HEK293 (cell line): ENCODE data around the gene COQ8A.

ENCODE experiments used
- CTCF ChIA-PET: fragments of 350-600 bp; formaldehyde crosslinking; extraction: SDS; loops from one replicate; lab custom pipeline; 2021; ENCODE audit warnings: antibody characterized with exemption; lab: Yijun Ruan, JAX
- POLR2A ChIA-PET: fragments of 300-600 bp; formaldehyde crosslinking; extraction: SDS; loops from one replicate; lab custom pipeline; 2020; ENCODE audit warnings: antibody characterized with exemption, inconsistent platforms; lab: Yijun Ruan, JAX
- H3K27ac ChIP-seq: fragments of 200-500 bp; sonication (Bioruptor generic); 2 replicates; pipeline ENCODE4 v1.5.1; 2014; ENCODE audit warnings: low read depth, low read length, control low read depth, inconsistent platforms; ENCODE audit errors: extremely low read depth
- H3K36me3 ChIP-seq, 2 experiments: fragments of 200-500 bp in 1 of 2; sonication (Bioruptor generic) in 1 of 2; 1 replicate in 1 of 2; 2 replicates in 1 of 2; pipeline ENCODE4 v1.5.1; 2014 to 2017; ENCODE audit warnings: inconsistent platforms in 2 of 2, low read length in 2 of 2; ENCODE audit not compliant: control insufficient read depth in 2 of 2, insufficient read depth in 1 of 2
- H3K4me1 ChIP-seq: fragments of 200-500 bp; sonication (Bioruptor generic); 2 replicates; pipeline ENCODE4 v1.5.1; 2014; ENCODE audit warnings: mild to moderate bottlenecking, low read length, inconsistent platforms; ENCODE audit not compliant: control insufficient read depth, insufficient read depth
- H3K4me3 ChIP-seq: 2 replicates; pipeline ENCODE4 v1.5.1; 2011; ENCODE audit warnings: low read depth, mild to moderate bottlenecking, control low read depth, low read length, moderate library complexity
- H3K9me3 ChIP-seq: fragments of 200-500 bp; sonication (Bioruptor generic); 2 replicates; pipeline ENCODE4 v1.5.1; 2014; ENCODE audit warnings: low read depth, low read length, inconsistent platforms; ENCODE audit not compliant: control insufficient read depth, insufficient read depth
- EGR2 ChIP-seq: fragments of 450-650 bp; formaldehyde crosslinking; IDR thresholded peaks from 2 replicates; pipeline ENCODE4 v1.5.1; 2016; ENCODE audit warnings: low read depth, missing biosample characterization, missing genetic modification characterization
- GLIS1 ChIP-seq: fragments of 450-650 bp; formaldehyde crosslinking; IDR thresholded peaks from 2 replicates; pipeline ENCODE4 v1.5.1; 2016; ENCODE audit warnings: missing biosample characterization, missing genetic modification characterization
- SCRT1 ChIP-seq: fragments of 450-650 bp; formaldehyde crosslinking; IDR thresholded peaks from 2 replicates; pipeline ENCODE4 v1.5.1; 2016; ENCODE audit warnings: missing biosample characterization, missing genetic modification characterization, borderline replicate concordance
- ZBTB48 ChIP-seq: fragments of 450-650 bp; formaldehyde crosslinking; IDR thresholded peaks from 2 replicates; pipeline ENCODE4 v1.5.1; 2016; ENCODE audit warnings: missing biosample characterization, missing genetic modification characterization
- ZFHX2 ChIP-seq: fragments of 450-650 bp; formaldehyde crosslinking; conservative IDR thresholded peaks from 2 replicates; pipeline ENCODE4 v1.5.1; 2016; ENCODE audit warnings: missing biosample characterization, missing genetic modification characterization
- ZFP3 ChIP-seq: fragments of 450-650 bp; formaldehyde crosslinking; IDR thresholded peaks from 2 replicates; pipeline ENCODE4 v1.5.1; 2016; ENCODE audit warnings: low read depth, missing biosample characterization, missing genetic modification characterization
- ZNF133 ChIP-seq: fragments of 450-650 bp; formaldehyde crosslinking; IDR thresholded peaks from 2 replicates; pipeline ENCODE4 v1.5.1; 2016; ENCODE audit warnings: missing biosample characterization, missing genetic modification characterization
- ZNF335 ChIP-seq: fragments of 450-650 bp; formaldehyde crosslinking; conservative IDR thresholded peaks from 2 replicates; pipeline ENCODE4 v1.5.1; 2016; ENCODE audit warnings: missing biosample characterization, missing genetic modification characterization
- ZNF670 ChIP-seq: fragments of 450-650 bp; formaldehyde crosslinking; IDR thresholded peaks from 2 replicates; pipeline ENCODE4 v1.5.1; 2016; ENCODE audit warnings: missing biosample characterization, missing genetic modification characterization, low read depth
- ZNF76 ChIP-seq: fragments of 450-650 bp; formaldehyde crosslinking; IDR thresholded peaks from 2 replicates; pipeline ENCODE4; 2016; ENCODE audit warnings: low read depth, missing biosample characterization, missing genetic modification characterization, borderline replicate concordance
- TF ChIP-seq, protein P1 (sequence below): fragments of 450-650 bp; formaldehyde crosslinking; IDR thresholded peaks from 2 replicates; pipeline ENCODE4 v1.5.1; 2016; ENCODE audit warnings: missing biosample characterization, missing genetic modification characterization, borderline replicate concordance
- TF ChIP-seq, protein P2 (sequence below): fragments of 450-650 bp; formaldehyde crosslinking; IDR thresholded peaks from 2 replicates; pipeline ENCODE4 v1.5.1; 2016; ENCODE audit warnings: missing biosample characterization, missing genetic modification characterization
- TF ChIP-seq, protein P3 (sequence below): fragments of 450-650 bp; formaldehyde crosslinking; IDR thresholded peaks from 2 replicates; pipeline ENCODE4 v1.5.1; 2016; ENCODE audit warnings: missing biosample characterization, missing genetic modification characterization
- TF ChIP-seq, protein P4 (sequence below): fragments of 450-650 bp; formaldehyde crosslinking; IDR thresholded peaks from 2 replicates; pipeline ENCODE4 v1.5.1; 2017; ENCODE audit warnings: missing biosample characterization, missing genetic modification characterization
- TF ChIP-seq, protein P5 (sequence below): fragments of 450-650 bp; formaldehyde crosslinking; IDR thresholded peaks from 2 replicates; pipeline ENCODE4; 2016; ENCODE audit warnings: missing biosample characterization, missing genetic modification characterization

Gene COQ8A

DNA sequence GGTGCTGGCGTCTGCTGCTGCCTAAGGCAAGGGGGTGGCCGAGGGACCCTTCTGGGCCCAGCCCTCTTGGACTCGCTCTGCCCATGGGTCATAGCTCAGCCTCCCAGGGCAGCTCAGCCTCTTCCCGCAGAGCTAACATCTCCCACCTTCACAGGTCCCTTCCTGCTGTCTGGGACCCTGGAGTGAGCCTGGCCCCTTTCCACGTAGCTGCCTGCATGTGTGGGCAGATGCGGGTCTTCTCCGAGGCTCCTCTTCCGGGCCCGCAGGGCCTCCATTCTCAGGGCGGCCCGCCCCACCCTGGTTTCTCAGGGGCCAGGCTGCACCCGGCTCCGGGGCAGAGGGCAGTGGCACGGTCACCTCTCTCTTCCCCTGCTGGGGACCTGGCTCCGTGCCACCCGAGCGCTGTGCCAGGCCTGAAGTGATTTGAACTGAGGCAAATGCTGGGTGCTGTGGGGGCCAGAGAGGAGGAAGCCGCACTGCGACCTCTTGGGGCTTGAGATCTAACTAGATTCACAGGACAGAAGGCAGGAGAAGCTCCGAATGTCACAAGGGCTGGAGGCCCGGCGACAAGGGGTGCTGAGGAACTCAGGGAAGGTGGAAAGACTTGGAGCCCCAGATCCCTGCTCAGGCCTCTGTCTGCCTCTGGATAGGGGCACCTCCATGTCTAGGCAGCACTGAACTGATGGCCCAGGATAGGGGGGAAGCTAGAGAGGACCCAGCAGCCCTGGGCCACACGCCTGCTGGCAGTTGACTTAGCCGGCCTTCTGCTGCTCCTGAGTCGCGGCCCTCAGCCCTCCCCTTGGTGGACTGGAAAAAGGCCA is 40.7 kb downstream of the COQ8A start:
- ChIA-PET CTCF (no interaction called here), POLR2A (no interaction called here)
- Histone ChIP-seq H3K9me3 (no peaks in the 10 kb centered on the region), H3K36me3 (peaks cover 12 to 42% of the 10 kb centered on the region in 2 experiments; a peak in 2 of 3 replicates), H3K4me1 (no peaks in the 10 kb centered on the region), H3K27ac (no peak overlapping the region), H3K4me3 (no peak overlapping the region)
- TF ChIP-seq SCRT1 (no peak), ZNF76 (tag by site-specific recombination) (no peak), ZNF670 (tag by site-specific recombination) (no peak), ZFP3 (tag by site-specific recombination) (no peak), ZNF335 (tag by site-specific recombination) (no peak), ZBTB48 (no peak)
- TF ChIP-seq, protein P1, sequence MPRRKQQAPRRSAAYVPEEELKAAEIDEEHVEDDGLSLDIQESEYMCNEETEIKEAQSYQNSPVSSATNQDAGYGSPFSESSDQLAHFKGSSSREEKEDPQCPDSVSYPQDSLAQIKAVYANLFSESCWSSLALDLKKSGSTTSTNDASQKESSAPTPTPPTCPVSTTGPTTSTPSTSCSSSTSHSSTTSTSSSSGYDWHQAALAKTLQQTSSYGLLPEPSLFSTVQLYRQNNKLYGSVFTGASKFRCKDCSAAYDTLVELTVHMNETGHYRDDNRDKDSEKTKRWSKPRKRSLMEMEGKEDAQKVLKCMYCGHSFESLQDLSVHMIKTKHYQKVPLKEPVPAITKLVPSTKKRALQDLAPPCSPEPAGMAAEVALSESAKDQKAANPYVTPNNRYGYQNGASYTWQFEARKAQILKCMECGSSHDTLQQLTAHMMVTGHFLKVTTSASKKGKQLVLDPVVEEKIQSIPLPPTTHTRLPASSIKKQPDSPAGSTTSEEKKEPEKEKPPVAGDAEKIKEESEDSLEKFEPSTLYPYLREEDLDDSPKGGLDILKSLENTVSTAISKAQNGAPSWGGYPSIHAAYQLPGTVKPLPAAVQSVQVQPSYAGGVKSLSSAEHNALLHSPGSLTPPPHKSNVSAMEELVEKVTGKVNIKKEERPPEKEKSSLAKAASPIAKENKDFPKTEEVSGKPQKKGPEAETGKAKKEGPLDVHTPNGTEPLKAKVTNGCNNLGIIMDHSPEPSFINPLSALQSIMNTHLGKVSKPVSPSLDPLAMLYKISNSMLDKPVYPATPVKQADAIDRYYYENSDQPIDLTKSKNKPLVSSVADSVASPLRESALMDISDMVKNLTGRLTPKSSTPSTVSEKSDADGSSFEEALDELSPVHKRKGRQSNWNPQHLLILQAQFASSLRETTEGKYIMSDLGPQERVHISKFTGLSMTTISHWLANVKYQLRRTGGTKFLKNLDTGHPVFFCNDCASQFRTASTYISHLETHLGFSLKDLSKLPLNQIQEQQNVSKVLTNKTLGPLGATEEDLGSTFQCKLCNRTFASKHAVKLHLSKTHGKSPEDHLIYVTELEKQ (tag by site-specific recombination): no peak
- TF ChIP-seq, protein P2, sequence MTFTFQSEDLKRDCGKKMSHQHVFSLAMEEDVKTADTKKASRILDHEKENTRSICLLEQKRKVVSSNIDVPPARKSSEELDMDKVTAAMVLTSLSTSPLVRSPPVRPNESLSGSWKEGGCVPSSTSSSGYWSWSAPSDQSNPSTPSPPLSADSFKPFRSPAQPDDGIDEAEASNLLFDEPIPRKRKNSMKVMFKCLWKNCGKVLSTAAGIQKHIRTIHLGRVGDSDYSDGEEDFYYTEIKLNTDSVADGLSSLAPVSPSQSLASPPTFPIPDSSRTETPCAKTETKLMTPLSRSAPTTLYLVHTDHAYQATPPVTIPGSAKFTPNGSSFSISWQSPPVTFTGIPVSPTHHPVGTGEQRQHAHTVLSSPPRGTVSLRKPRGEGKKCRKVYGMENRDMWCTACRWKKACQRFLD (tag by site-specific recombination): no peak
- TF ChIP-seq, protein P3, sequence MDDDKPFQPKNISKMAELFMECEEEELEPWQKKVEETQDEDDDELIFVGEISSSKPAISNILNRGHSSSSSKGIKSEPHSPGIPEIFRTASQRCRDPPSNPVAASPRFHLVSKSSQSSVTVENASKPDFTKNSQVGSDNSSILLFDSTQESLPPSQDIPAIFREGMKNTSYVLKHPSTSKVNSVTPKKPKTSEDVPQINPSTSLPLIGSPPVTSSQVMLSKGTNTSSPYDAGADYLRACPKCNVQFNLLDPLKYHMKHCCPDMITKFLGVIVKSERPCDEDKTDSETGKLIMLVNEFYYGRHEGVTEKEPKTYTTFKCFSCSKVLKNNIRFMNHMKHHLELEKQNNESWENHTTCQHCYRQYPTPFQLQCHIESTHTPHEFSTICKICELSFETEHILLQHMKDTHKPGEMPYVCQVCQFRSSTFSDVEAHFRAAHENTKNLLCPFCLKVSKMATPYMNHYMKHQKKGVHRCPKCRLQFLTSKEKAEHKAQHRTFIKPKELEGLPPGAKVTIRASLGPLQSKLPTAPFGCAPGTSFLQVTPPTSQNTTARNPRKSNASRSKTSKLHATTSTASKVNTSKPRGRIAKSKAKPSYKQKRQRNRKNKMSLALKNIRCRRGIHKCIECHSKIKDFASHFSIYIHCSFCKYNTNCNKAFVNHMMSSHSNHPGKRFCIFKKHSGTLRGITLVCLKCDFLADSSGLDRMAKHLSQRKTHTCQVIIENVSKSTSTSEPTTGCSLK: no peak

DNA sequence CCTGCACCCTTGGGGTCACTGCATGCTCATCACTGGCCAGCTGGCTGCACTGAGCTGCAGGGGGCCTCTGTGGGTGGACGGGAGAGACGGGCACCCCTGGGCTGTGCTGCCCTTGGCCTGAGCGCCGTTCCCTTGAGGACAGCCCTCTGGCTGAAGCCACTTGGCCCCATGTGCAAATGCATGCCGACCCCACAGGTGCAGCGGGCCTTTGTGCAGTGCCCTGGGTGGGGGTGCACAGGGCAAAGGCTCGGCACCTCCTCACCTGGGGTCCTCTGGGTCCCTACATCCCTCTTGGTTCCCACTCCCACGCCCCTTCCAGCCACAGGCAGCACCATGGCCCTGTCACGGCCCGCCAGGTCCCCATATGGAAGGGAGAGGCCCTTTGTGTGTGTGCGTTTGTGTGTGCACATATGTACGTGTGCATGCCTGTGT is 41.3 kb downstream of the COQ8A start:
- no peak overlapping the region for H3K4me3 ChIP-seq
- peaks cover 12 to 48% of the 10 kb centered on the region in 2 experiments; a peak in 2 of 3 replicates for H3K36me3 ChIP-seq
- no peaks in the 10 kb centered on the region for H3K9me3 ChIP-seq
- POLR2A ChIA-PET: no interaction called here
- no peak for TF ChIP-seq ZNF133 (tag by site-specific recombination)
- TF ChIP-seq, protein P4, sequence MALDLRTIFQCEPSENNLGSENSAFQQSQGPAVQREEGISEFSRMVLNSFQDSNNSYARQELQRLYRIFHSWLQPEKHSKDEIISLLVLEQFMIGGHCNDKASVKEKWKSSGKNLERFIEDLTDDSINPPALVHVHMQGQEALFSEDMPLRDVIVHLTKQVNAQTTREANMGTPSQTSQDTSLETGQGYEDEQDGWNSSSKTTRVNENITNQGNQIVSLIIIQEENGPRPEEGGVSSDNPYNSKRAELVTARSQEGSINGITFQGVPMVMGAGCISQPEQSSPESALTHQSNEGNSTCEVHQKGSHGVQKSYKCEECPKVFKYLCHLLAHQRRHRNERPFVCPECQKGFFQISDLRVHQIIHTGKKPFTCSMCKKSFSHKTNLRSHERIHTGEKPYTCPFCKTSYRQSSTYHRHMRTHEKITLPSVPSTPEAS (tag by site-specific recombination): 0 out of 2 replicates have a peak, but pooled peaks have one; percentile 39
- TF ChIP-seq, all 188 proteins: peak for 1
- Histone ChIP-seq H3K4me1 (no peaks in the 10 kb centered on the region), H3K27ac (no peak overlapping the region)
- CTCF ChIA-PET: no interaction called here

DNA sequence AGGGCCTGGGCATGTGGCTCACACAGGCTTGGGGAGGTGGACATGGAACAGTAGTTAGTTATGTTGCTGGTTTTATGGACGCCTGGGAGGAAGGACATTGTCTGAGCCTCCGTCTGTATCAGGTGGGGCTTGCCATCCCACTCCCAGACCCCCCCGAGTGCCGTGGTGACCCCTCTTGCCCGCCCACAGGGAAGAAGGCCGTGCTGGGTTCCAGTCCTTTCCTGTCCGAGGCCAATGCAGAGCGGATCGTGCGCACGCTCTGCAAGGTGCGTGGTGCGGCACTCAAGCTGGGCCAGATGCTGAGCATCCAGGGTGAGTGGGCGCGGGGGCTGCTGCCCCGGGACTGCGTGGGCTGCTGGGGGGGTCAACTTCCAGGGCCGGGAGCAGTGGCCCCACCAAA is 41.7 kb downstream of the COQ8A start:
- CTCF ChIA-PET: no interaction called here

More for the DNA sequence above, 41.7 kb downstream of the COQ8A start:
- no peak overlapping the region for H3K4me3 ChIP-seq
- H3K9me3 ChIP-seq: no peaks in the 10 kb centered on the region
- TF ChIP-seq, protein P5, sequence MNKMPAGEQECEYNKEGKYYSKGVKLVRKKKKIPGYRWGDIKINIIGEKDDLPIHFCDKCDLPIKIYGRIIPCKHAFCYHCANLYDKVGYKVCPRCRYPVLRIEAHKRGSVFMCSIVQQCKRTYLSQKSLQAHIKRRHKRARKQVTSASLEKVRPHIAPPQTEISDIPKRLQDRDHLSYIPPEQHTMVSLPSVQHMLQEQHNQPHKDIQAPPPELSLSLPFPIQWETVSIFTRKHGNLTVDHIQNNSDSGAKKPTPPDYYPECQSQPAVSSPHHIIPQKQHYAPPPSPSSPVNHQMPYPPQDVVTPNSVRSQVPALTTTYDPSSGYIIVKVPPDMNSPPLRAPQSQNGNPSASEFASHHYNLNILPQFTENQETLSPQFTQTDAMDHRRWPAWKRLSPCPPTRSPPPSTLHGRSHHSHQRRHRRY: no peak
- TF ChIP-seq GLIS1 (tag by site-specific recombination) (no peak), EGR2 (tag by site-specific recombination) (peak; percentile 35), ZFHX2 (tag by site-specific recombination) (peak; percentile 58)
- no peaks in the 10 kb centered on the region for H3K4me1 ChIP-seq
- H3K36me3 ChIP-seq: peaks cover 12 to 52% of the 10 kb centered on the region in 2 experiments; a peak in 2 of 3 replicates
- POLR2A ChIA-PET: no interaction called here
- no peak overlapping the region for H3K27ac ChIP-seq
